ENCODE measurements around the gene UPF1.
A peak's percentile ranks its signal among the peaks of the same experiment; 100 is the strongest.

Gene UPF1

GRCh38 chr19:18894254-18895037, 62.7 kb downstream of the UPF1 start:
- TF ChIP-seq CTCF (conservative IDR thresholded peaks at IDR 0.05; ENCODE audit: low read depth, low read length) = no peak
- DNase-seq (ENCODE audit: low read depth) = peak; percentile 43
- H3K4me3 ChIP-seq (ENCODE audit: low read depth, low read length) = no peak overlapping the region

GRCh38 chr19:18895038-18895823, 63.5 kb downstream of the UPF1 start:
- TF ChIP-seq CTCF (conservative IDR thresholded peaks at IDR 0.05; ENCODE audit: low read depth, low read length) = peak; percentile 22

GRCh38 chr19:18895824-18896341, 64.1 kb downstream of the UPF1 start, which contains the start of gene CERS1:
Gene CERS1, minus strand, starts transcription at chr19:18896158. Its CDS starts 86 bp downstream, at chr19:18896072.
- peak within 1 kb of the TSS; percentile 24 for H3K4me3 ChIP-seq (ENCODE audit: low read depth, low read length)
- no peak for DNase-seq (ENCODE audit: low read depth)
- no peak for TF ChIP-seq CTCF (conservative IDR thresholded peaks at IDR 0.05; ENCODE audit: low read depth, low read length)

More at GRCh38 chr19:18895038-18895823, 63.5 kb downstream of the UPF1 start:
- H3K4me3 ChIP-seq (ENCODE audit: low read depth, low read length) = peak overlapping the region; percentile 24
- DNase-seq (ENCODE audit: low read depth) = peak; percentile 7

GRCh38 chr19:18896421-18896841, 64.7 kb downstream of the UPF1 start:
- no peak overlapping the region for H3K4me3 ChIP-seq (ENCODE audit: low read depth, low read length)
- TF ChIP-seq CTCF (conservative IDR thresholded peaks at IDR 0.05; ENCODE audit: low read depth, low read length) = no peak
- no peak for DNase-seq (ENCODE audit: low read depth)

- no peak for TF ChIP-seq CTCF (conservative IDR thresholded peaks at IDR 0.05; ENCODE audit: low read depth, low read length)
- H3K4me3 ChIP-seq (ENCODE audit: low read depth, low read length) = no peak overlapping the region
- DNase-seq (ENCODE audit: low read depth) = no peak
Observed at GRCh38 chr19:18897094-18898029, 65.6 kb downstream of the UPF1 start.

- DNase-seq (ENCODE audit: low read depth) = no peak
- no peak for TF ChIP-seq CTCF (conservative IDR thresholded peaks at IDR 0.05; ENCODE audit: low read depth, low read length)
- no peak overlapping the region for H3K4me3 ChIP-seq (ENCODE audit: low read depth, low read length)
Observed at GRCh38 chr19:18898081-18898606, 66.4 kb downstream of the UPF1 start.
